Activated T-cell treated with anti-CD3 and anti-CD28 coated beads, Interleukin-2, amount 50 U/mL, for 24 hours (primary cell): ENCODE data around the gene MRPS34.

ENCODE experiments used
- DNase-seq: peaks from one replicate; pipeline ENCODE4 v3.0.0-alpha.2; 2020
- H3K27ac Mint-ChIP-seq: 2 replicates; pipeline ENCODE4 v1.8.0; 2020; ENCODE audit warnings: mild to moderate bottlenecking, mixed read lengths
- H3K27me3 Mint-ChIP-seq: 2 replicates; pipeline ENCODE4 v1.8.0; 2020; ENCODE audit warnings: mixed read lengths
- H3K36me3 Mint-ChIP-seq: 2 replicates; pipeline ENCODE4 v1.8.0; 2020; ENCODE audit warnings: low read depth, mixed read lengths
- H3K4me1 Mint-ChIP-seq: 2 replicates; pipeline ENCODE4 v1.8.0; 2020; ENCODE audit warnings: low read depth, mixed read lengths
- H3K4me3 Mint-ChIP-seq: 2 replicates; pipeline ENCODE4 v1.8.0; 2020; ENCODE audit warnings: mild to moderate bottlenecking, moderate library complexity, mixed read lengths
- H3K9me3 Mint-ChIP-seq: 2 replicates; pipeline ENCODE4 v1.8.0; 2020; ENCODE audit warnings: mixed read lengths

MRPS34 gene

GRCh38 chr16:1729445-1729844 lies 43.5 kb downstream of the MRPS34 start:
- H3K9me3 Mint-ChIP-seq, result no peaks in the 10 kb centered on the region
- no peak for DNase-seq
- no peaks in the 10 kb centered on the region for H3K27me3 Mint-ChIP-seq
- no peak overlapping the region for H3K27ac Mint-ChIP-seq
- H3K4me1 Mint-ChIP-seq, result no peaks in the 10 kb centered on the region
- H3K4me3 Mint-ChIP-seq, result no peak overlapping the region
- peaks cover 68% of the 10 kb centered on the region for H3K36me3 Mint-ChIP-seq

- H3K4me3 Mint-ChIP-seq, result no peak overlapping the region
- H3K9me3 Mint-ChIP-seq, result no peaks in the 10 kb centered on the region
- H3K27ac Mint-ChIP-seq, result no peak overlapping the region
- no peaks in the 10 kb centered on the region for H3K27me3 Mint-ChIP-seq
- H3K4me1 Mint-ChIP-seq, result no peaks in the 10 kb centered on the region
- no peak for DNase-seq
- peaks cover 69% of the 10 kb centered on the region for H3K36me3 Mint-ChIP-seq
Observed at GRCh38 chr16:1729026-1729425, 43.9 kb downstream of the MRPS34 start.

- H3K27ac Mint-ChIP-seq, result no peak overlapping the region
- no peaks in the 10 kb centered on the region for H3K27me3 Mint-ChIP-seq
- peaks cover 10% of the 10 kb centered on the region for H3K4me1 Mint-ChIP-seq
- no peak overlapping the region for H3K4me3 Mint-ChIP-seq
- H3K36me3 Mint-ChIP-seq, result peaks cover 61% of the 10 kb centered on the region
- no peak for DNase-seq
- H3K9me3 Mint-ChIP-seq, result no peaks in the 10 kb centered on the region
Observed at GRCh38 chr16:1727651-1728624, 45.0 kb downstream of the MRPS34 start.

- H3K4me3 Mint-ChIP-seq, result no peak overlapping the region
- peaks cover 52% of the 10 kb centered on the region for H3K36me3 Mint-ChIP-seq
- peaks cover 21% of the 10 kb centered on the region for H3K4me1 Mint-ChIP-seq
- H3K9me3 Mint-ChIP-seq, result no peaks in the 10 kb centered on the region
- no peak for DNase-seq
- H3K27ac Mint-ChIP-seq, result peak overlapping the region; percentile 27
- H3K27me3 Mint-ChIP-seq, result no peaks in the 10 kb centered on the region
Observed at GRCh38 chr16:1726661-1727502, 46.1 kb downstream of the MRPS34 start.

GRCh38 chr16:1724491-1724890 lies 48.4 kb downstream of the MRPS34 start:
- Mint-ChIP-seq H3K9me3 (no peaks in the 10 kb centered on the region), H3K4me1 (peaks cover 34% of the 10 kb centered on the region), H3K4me3 (no peak overlapping the region), H3K27ac (no peak overlapping the region), H3K36me3 (peaks cover 44% of the 10 kb centered on the region), H3K27me3 (no peaks in the 10 kb centered on the region)
- no peak for DNase-seq

GRCh38 chr16:1723450-1724147 lies 49.3 kb downstream of the MRPS34 start:
- no peak for DNase-seq
- no peak overlapping the region for H3K4me3 Mint-ChIP-seq
- no peaks in the 10 kb centered on the region for H3K27me3 Mint-ChIP-seq
- H3K36me3 Mint-ChIP-seq, result peaks cover 35% of the 10 kb centered on the region
- peaks cover 41% of the 10 kb centered on the region for H3K4me1 Mint-ChIP-seq
- H3K27ac Mint-ChIP-seq, result peak overlapping the region; percentile 26
- no peaks in the 10 kb centered on the region for H3K9me3 Mint-ChIP-seq
